HepG2 (cell line): Measurements from ENCODE around the gene DPEP3. TPM values are rescaled to one million over a fixed set of nuclear protein-coding genes. Genes with fewer than 3 reads are reported as not detected.

ENCODE experiments used
- ATAC-seq: fragments of 200-7000 bp; cut with Tn5 transposase; 3 replicates; pipeline ENCODE4 v1.9.1; 2020; ENCODE audit warnings: mild to moderate bottlenecking, moderate library complexity
- BruUV-seq: library from RNA; stranded (reverse); fragments of 400-500 nt; replicated peaks from 2 replicates; lab custom pipeline; 2021; lab: Mats Ljungman, UMichigan
- CTCF ChIA-PET: fragments of 300-600 bp; formaldehyde crosslinking; extraction: SDS; loops from one replicate; lab custom pipeline; 2021; ENCODE audit warnings: low total read pairs, inconsistent platforms, low intra/inter-chr PET ratio; lab: Yijun Ruan, JAX
- POLR2A ChIA-PET: fragments of 350-600 bp; sonication (Branson Sonifier 250); formaldehyde crosslinking; loops from one replicate; lab custom pipeline; 2020; ENCODE audit warnings: antibody characterized with exemption, inconsistent platforms; lab: Yijun Ruan, JAX
- DNase-seq: peaks from one replicate; pipeline ENCODE4 v3.0.0-alpha.2; 2015; ENCODE audit warnings: low spot score
- FAIRE-seq: peaks from 3 replicates; lab custom pipeline; 2011; peaks lifted over from hg19 to GRCh38; lab: Jason Lieb, UNC
- H2AFZ ChIP-seq: one replicate; pipeline ENCODE4 v1.6.1; 2011; ENCODE audit warnings: low read length, inconsistent platforms
- H3K27ac ChIP-seq: fragments of 300-600 bp; 3 replicates; pipeline ENCODE4 v1.8.0; 2011; ENCODE audit warnings: mixed run types, mild to moderate bottlenecking, mixed read lengths, low read length, inconsistent platforms; ENCODE audit not compliant: insufficient read depth; ENCODE audit errors: extremely low read length
- H3K27me3 ChIP-seq, 2 experiments: fragments of 200-600 bp in 1 of 2; 2 replicates in 1 of 2; 3 replicates in 1 of 2; pipeline versions ENCODE4 v1.6.0 to v1.8.0; 2011; ENCODE audit warnings: low read length in 2 of 2, mild to moderate bottlenecking in 2 of 2, moderate library complexity in 2 of 2, inconsistent platforms in 1 of 2; ENCODE audit not compliant: insufficient read depth in 2 of 2, control insufficient read depth in 1 of 2
- H3K36me3 ChIP-seq, 2 experiments: fragments of 200-600 bp in 1 of 2; replicated peaks in 1 of 2; 2 replicates in 1 of 2; 3 replicates in 1 of 2; pipeline versions ENCODE4 v1.5.1 to v1.8.0; 2011; ENCODE audit warnings: low read length in 2 of 2, inconsistent platforms in 1 of 2; ENCODE audit not compliant: insufficient read depth in 2 of 2, control insufficient read depth in 1 of 2
- H3K4me1 ChIP-seq: 2 replicates; pipeline ENCODE4 v1.5.1; 2012; ENCODE audit warnings: low read length, inconsistent platforms; ENCODE audit not compliant: insufficient read depth
- H3K4me2 ChIP-seq: 2 replicates; pipeline ENCODE4 v1.6.0; 2011; ENCODE audit warnings: low read depth, low read length, inconsistent platforms
- H3K4me3 ChIP-seq, 3 experiments: fragments of 200-600 bp in 1 of 3; sonication (generic), shearing (Covaris generic) in 1 of 3; replicated peaks in 1 of 3; 2 replicates each; pipeline ENCODE4 v1.5.1; 2011 to 2016; ENCODE audit warnings: low read length in 3 of 3, inconsistent platforms in 2 of 3, low read depth in 2 of 3, mild to moderate bottlenecking in 2 of 3, control low read depth in 1 of 3, mixed read lengths in 1 of 3; ENCODE audit not compliant: insufficient read depth in 1 of 3
- H3K79me2 ChIP-seq: one replicate; pipeline ENCODE4 v1.6.1; 2011; ENCODE audit warnings: low read length, inconsistent platforms; ENCODE audit not compliant: insufficient read depth
- H3K9ac ChIP-seq: 2 replicates; pipeline ENCODE4 v1.6.0; 2011; ENCODE audit warnings: mild to moderate bottlenecking, low read depth, low read length, inconsistent platforms; ENCODE audit not compliant: insufficient read depth
- H3K9me3 ChIP-seq: 2 replicates; pipeline ENCODE4 v1.5.1; 2012; ENCODE audit warnings: mild to moderate bottlenecking, low read length
- H4K20me1 ChIP-seq: 2 replicates; pipeline ENCODE4 v1.6.0; 2011; ENCODE audit warnings: inconsistent platforms, mild to moderate bottlenecking, low read length, moderate library complexity; ENCODE audit not compliant: insufficient read depth
- ARHGAP35 ChIP-seq: sonication (generic); formaldehyde crosslinking; IDR thresholded peaks from 2 replicates; pipeline ENCODE4 v1.9.0; 2022; ENCODE audit warnings: mild to moderate bottlenecking, inconsistent platforms, moderate library complexity, missing genetic modification reagents, borderline replicate concordance
- GABPA ChIP-seq, 2 experiments: IDR thresholded peaks; 2 replicates each; pipeline ENCODE4 v1.6.1; 2011 to 2016; ENCODE audit warnings: low read depth in 2 of 2, low read length in 1 of 2, missing biosample characterization in 1 of 2, missing genetic modification characterization in 1 of 2
- GFI1 ChIP-seq: sonication (generic); formaldehyde crosslinking; IDR thresholded peaks from 2 replicates; pipeline ENCODE4 v1.5.0; 2020; ENCODE audit warnings: missing genetic modification reagents, mild to moderate bottlenecking, borderline replicate concordance
- MXI1 ChIP-seq: IDR thresholded peaks from 3 replicates; pipeline ENCODE4 v1.6.1; 2012; ENCODE audit warnings: low read depth, low read length, inconsistent platforms, borderline replicate concordance
- RBFOX2 ChIP-seq: fragments of 200-400 bp; formaldehyde crosslinking; IDR thresholded peaks from 2 replicates; pipeline ENCODE4 v1.6.1; 2017; ENCODE audit warnings: low read depth, mild to moderate bottlenecking, low read length
- ZNF317 ChIP-seq: sonication (generic); formaldehyde crosslinking; IDR thresholded peaks from 2 replicates; pipeline ENCODE4 v1.5.0; 2020; ENCODE audit warnings: mild to moderate bottlenecking, missing genetic modification reagents
- ZNF33B ChIP-seq: sonication (generic); formaldehyde crosslinking; IDR thresholded peaks from 2 replicates; pipeline ENCODE4 v1.5.1; 2020; ENCODE audit warnings: mild to moderate bottlenecking, missing genetic modification reagents
- ZNF441 ChIP-seq: sonication (generic); formaldehyde crosslinking; IDR thresholded peaks from 2 replicates; pipeline ENCODE4 v1.7.0; 2021; ENCODE audit warnings: missing genetic modification reagents, borderline replicate concordance
- ZNF501 ChIP-seq: sonication (generic); formaldehyde crosslinking; IDR thresholded peaks from 2 replicates; pipeline ENCODE4 v1.5.1; 2020; ENCODE audit warnings: mild to moderate bottlenecking, moderate library complexity, missing genetic modification reagents
- ZNF7 ChIP-seq: IDR thresholded peaks from 2 replicates; pipeline ENCODE4 v1.6.1; 2016; ENCODE audit warnings: missing biosample characterization, missing genetic modification reagents
- ZNF746 ChIP-seq: sonication (generic); formaldehyde crosslinking; IDR thresholded peaks from 2 replicates; pipeline ENCODE4 v1.8.0; 2022; ENCODE audit warnings: mild to moderate bottlenecking, missing genetic modification reagents
- ZSCAN21 ChIP-seq: sonication (generic); formaldehyde crosslinking; IDR thresholded peaks from 2 replicates; pipeline ENCODE4 v1.8.0; 2022; ENCODE audit warnings: mild to moderate bottlenecking, missing genetic modification reagents, moderate library complexity, borderline replicate concordance
- ZSCAN30 ChIP-seq: sonication (generic); formaldehyde crosslinking; IDR thresholded peaks from 2 replicates; pipeline ENCODE4 v1.5.0; 2020; ENCODE audit warnings: mild to moderate bottlenecking, missing genetic modification reagents
- WGBS: methylation state at CpG from one replicate; pipeline ENCODE4 v1.1.6; 2017; ENCODE audit warnings: low lambda C conversion rate; 5-methylcytosine and 5-hydroxymethylcytosine counted together
- in situ Hi-C: cut with HindIII; loops from 2 replicates; pipeline ENCODE4 v1.10.0; 2017; ENCODE audit warnings: low pct_unique_long_range_greater_than_20kb; ENCODE audit not compliant: extremely low pct_ligation_motif_present
- intact Hi-C: fragments of 100-400 bp; cut with micrococcal nuclease; formaldehyde crosslinking; loops from one replicate; pipeline ENCODE4 v1.10.0; 2022; ENCODE audit not compliant: unreplicated experiment
- polyA plus RNA-seq, 8 experiments: library from polyadenylated mRNA; depleted of rRNA in 3 of 8; stranded (reverse) in 7 of 8; unstranded in 1 of 8; fragments of >200 nt; fragmentation: Illumina TruSeq in 4 of 8; extraction: Trizol in 4 of 8; gene quantifications; 2 replicates each; pipeline versions ENCODE4 v1.2.1 to v1.2.3, GENCODE V29; 2011 to 2016; ENCODE audit warnings: low read depth in 4 of 8, missing spikeins in 1 of 8, mixed read lengths in 1 of 8; ENCODE audit not compliant: insufficient read depth in 1 of 8
- total RNA-seq, 5 experiments: library from RNA; depleted of rRNA; stranded (reverse); fragments of >200 nt; fragmentation: Illumina TruSeq; extraction: Trizol; gene quantifications; 2 replicates each; pipeline ENCODE4 v1.2.3, GENCODE V29; 2016; ENCODE audit warnings: low read depth in 1 of 5
- TF ChIP-seq, protein P1 (sequence below): sonication (generic); formaldehyde crosslinking; IDR thresholded peaks from 2 replicates; pipeline ENCODE4 v1.5.0; 2020; ENCODE audit warnings: mild to moderate bottlenecking, missing genetic modification reagents
- TF ChIP-seq, protein P2 (sequence below): sonication (generic); formaldehyde crosslinking; IDR thresholded peaks from 2 replicates; pipeline ENCODE4 v1.5.0; 2020; ENCODE audit warnings: missing genetic modification reagents, mild to moderate bottlenecking, borderline replicate concordance
- TF ChIP-seq, protein P3 (sequence below): sonication (generic); formaldehyde crosslinking; IDR thresholded peaks from 2 replicates; pipeline ENCODE4 v1.5.0; 2020; ENCODE audit warnings: mild to moderate bottlenecking, missing genetic modification reagents, moderate library complexity

DPEP3 gene
- total and polyA plus RNA-seq, 2 of the 13 experiments (the other 11 are each of a cell fraction or from before 2014, with no cell fraction given): not detected

DNA sequence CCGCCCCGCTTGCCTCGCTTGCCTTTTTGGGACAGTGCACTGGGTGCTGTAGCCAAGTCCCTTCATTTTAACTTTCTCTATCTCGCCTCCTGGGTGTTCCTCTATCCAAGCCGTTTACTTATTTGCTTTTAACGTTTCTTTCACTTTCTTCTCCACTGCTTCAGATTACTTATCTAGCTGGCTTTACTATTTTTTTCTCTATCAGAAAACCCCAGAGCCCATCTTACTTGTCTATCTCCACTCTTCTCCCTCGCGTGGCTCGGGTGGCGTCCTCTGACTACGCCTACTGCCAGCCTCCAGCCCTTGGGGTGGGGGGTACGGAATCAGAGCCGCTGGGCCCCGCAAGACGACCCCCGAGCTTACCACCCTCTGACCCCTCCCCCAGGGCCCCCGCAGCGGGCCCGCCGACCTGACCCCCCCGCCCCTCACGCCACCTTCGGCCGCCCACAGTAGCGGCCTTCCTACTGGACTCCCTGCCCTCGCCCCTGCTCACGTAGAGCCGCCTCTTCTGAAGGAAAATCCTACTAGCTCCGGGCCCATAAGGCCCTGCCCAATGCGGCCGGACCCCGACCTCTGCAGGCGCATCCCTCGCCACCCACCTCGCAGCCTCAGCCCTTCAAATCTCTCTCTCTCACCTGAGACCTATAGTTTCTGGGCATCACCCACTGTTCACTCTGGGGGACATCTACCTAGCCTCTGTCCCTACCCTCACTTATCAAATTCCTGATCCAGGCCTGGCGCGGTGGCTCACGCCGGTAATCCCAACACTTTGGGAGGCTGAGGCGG is 10.9 kb downstream of the DPEP3 start:
- intact Hi-C loops: loop anchor here (2.0 kb wide), 1 partner anchor 27 kb away; no protein-coding TSS in a partner anchor
- H4K20me1 ChIP-seq: peaks cover 11% of the 10 kb centered on the region
- no TSS peak for BruUV-seq
- peak overlapping the region; percentile 83 for H3K9ac ChIP-seq
- H3K4me3 ChIP-seq: peak overlapping the region; percentile 89 to 91 (median 90)
- no peaks in the 10 kb centered on the region; a peak in 1 of 5 replicates for H3K36me3 ChIP-seq
- peaks cover 0 to 3% of the 10 kb centered on the region in 2 experiments; a peak in 1 of 5 replicates for H3K27me3 ChIP-seq
- no peaks in the 10 kb centered on the region for H3K9me3 ChIP-seq
- no peak overlapping the region for H2AFZ ChIP-seq
- WGBS: 9% methylated on average over 40 of the region's 40 CpGs
- H3K4me2 ChIP-seq: peak overlapping the region; percentile 92
- H3K4me1 ChIP-seq: peaks cover 57% of the 10 kb centered on the region
- H3K27ac ChIP-seq: peak overlapping the region; percentile 92
- in situ Hi-C loops: no loop called here
- peak; percentile 72 for DNase-seq
- POLR2A ChIA-PET: interaction anchor here (0.6 to 12.9 kb wide), 10 partner anchors 10 to 149 kb away, joined by 4 to 226 read pairs (median 10); partner anchors contain the start of genes DDX28, DUS2, LCAT and PSMB10
- peak; percentile 66 for ATAC-seq
- FAIRE-seq: no peak
- H3K79me2 ChIP-seq: peaks cover 43% of the 10 kb centered on the region
- CTCF ChIA-PET: interaction anchor here (1.8 kb wide), 1 partner anchor 24 kb away, joined by 3 read pairs; no protein-coding TSS in a partner anchor
- TF ChIP-seq ZNF441 (peak; percentile 55; the same call in 1 of the 2 replicates), GABPA (IDR thresholded peaks at IDR 0.05; ENCODE audit: low read depth, low read length) (no peak), GABPA (CRISPR knock-in tag; IDR thresholded peaks at IDR 0.05; ENCODE audit: low read depth) (0 out of 2 replicates have a peak, but pooled peaks have one; percentile 24), ARHGAP35 (0 out of 2 replicates have a peak, but pooled peaks have one; percentile 53), GFI1 (CRISPR knock-in tag) (peak; percentile 54; the same call in 1 of the 2 replicates), MXI1 (peak; percentile 57; the same call in 1 of the 3 replicates), ZNF7 (CRISPR knock-in tag) (no peak), ZNF317 (CRISPR knock-in tag) (0 out of 2 replicates have a peak, but pooled peaks have one; percentile 33), ZNF501 (CRISPR knock-in tag) (no peak), ZNF746 (CRISPR knock-in tag) (0 out of 2 replicates have a peak, but pooled peaks have one; percentile 9), ZSCAN21 (CRISPR knock-in tag) (0 out of 2 replicates have a peak, but pooled peaks have one; percentile 21), ZSCAN30 (CRISPR knock-in tag) (peak; percentile 56; the same call in 1 of the 2 replicates), RBFOX2 (no peak), ZNF33B (CRISPR knock-in tag) (0 out of 2 replicates have a peak, but pooled peaks have one; percentile 21)
- TF ChIP-seq, protein P1, sequence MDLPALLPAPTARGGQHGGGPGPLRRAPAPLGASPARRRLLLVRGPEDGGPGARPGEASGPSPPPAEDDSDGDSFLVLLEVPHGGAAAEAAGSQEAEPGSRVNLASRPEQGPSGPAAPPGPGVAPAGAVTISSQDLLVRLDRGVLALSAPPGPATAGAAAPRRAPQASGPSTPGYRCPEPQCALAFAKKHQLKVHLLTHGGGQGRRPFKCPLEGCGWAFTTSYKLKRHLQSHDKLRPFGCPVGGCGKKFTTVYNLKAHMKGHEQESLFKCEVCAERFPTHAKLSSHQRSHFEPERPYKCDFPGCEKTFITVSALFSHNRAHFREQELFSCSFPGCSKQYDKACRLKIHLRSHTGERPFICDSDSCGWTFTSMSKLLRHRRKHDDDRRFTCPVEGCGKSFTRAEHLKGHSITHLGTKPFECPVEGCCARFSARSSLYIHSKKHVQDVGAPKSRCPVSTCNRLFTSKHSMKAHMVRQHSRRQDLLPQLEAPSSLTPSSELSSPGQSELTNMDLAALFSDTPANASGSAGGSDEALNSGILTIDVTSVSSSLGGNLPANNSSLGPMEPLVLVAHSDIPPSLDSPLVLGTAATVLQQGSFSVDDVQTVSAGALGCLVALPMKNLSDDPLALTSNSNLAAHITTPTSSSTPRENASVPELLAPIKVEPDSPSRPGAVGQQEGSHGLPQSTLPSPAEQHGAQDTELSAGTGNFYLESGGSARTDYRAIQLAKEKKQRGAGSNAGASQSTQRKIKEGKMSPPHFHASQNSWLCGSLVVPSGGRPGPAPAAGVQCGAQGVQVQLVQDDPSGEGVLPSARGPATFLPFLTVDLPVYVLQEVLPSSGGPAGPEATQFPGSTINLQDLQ: peak; percentile 4; the same call in 1 of the 2 replicates
- TF ChIP-seq, protein P2, sequence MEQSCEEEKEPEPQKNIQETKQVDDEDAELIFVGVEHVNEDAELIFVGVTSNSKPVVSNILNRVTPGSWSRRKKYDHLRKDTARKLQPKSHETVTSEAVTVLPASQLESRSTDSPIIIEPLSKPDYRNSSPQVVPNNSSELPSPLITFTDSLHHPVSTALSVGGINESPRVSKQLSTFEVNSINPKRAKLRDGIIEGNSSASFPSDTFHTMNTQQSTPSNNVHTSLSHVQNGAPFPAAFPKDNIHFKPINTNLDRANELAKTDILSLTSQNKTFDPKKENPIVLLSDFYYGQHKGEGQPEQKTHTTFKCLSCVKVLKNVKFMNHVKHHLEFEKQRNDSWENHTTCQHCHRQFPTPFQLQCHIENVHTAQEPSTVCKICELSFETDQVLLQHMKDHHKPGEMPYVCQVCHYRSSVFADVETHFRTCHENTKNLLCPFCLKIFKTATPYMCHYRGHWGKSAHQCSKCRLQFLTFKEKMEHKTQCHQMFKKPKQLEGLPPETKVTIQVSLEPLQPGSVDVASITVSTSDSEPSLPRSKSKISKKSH: peak; percentile 44; the same call in 1 of the 2 replicates
- TF ChIP-seq, protein P3, sequence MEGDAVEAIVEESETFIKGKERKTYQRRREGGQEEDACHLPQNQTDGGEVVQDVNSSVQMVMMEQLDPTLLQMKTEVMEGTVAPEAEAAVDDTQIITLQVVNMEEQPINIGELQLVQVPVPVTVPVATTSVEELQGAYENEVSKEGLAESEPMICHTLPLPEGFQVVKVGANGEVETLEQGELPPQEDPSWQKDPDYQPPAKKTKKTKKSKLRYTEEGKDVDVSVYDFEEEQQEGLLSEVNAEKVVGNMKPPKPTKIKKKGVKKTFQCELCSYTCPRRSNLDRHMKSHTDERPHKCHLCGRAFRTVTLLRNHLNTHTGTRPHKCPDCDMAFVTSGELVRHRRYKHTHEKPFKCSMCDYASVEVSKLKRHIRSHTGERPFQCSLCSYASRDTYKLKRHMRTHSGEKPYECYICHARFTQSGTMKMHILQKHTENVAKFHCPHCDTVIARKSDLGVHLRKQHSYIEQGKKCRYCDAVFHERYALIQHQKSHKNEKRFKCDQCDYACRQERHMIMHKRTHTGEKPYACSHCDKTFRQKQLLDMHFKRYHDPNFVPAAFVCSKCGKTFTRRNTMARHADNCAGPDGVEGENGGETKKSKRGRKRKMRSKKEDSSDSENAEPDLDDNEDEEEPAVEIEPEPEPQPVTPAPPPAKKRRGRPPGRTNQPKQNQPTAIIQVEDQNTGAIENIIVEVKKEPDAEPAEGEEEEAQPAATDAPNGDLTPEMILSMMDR (CRISPR knock-in tag): peak; percentile 55
